GM19025 (cell line): ENCODE data around the gene SLC12A9.
A peak's percentile ranks its signal among the peaks of the same experiment; 100 is the strongest.
"Not testable (repeated sequence)": the region's sequence is repeated elsewhere in the genome, so short reads cannot be mapped to it uniquely, and the experiment has no call there.

Source experiments
- ATAC-seq: cut with Tn5 transposase; IDR thresholded peaks from one replicate; pipeline ENCODE4 v1.9.1; 2021; ENCODE audit warnings: mild to moderate bottlenecking, low read depth, moderate library complexity; ENCODE audit not compliant: unreplicated experiment

The SLC12A9 gene

DNA sequence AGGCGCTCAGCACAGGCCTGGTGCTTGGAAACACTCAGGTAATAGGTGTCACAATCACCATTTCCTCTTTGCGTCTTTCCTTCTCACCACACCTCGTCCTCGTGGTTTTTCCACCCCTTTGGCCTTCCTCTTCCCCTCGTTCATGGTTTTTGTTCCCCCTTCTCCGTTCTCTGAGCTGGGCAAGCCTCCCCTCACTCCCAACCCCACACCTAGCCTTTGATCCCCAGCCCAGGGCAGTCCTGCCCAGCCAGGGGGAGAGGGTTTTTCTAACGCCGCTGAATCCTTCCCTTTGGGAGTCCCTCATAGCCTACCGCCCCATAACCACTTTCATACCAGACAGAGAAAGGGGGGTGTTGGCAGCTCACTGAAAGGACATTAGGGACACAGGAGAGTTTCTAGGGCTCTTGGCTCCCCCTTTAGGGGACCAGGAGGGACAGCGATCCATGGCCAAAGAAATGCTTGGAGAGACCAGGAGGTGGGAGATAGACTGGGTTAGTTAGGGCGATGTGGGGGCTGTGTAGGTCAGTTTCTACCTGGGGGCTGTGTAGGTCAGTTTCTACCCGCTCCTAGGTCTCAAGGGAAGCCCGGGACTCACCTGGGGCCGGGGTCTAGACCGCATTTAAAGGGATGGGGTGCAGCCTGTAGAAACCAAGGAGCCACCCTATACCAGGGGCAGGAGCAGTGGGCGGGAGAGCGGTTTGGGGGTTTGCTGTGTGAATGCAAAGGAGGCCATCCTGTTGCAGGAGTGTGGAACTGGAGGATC, 26.6 kb upstream of the SLC12A9 start:
- no peak for ATAC-seq

DNA sequence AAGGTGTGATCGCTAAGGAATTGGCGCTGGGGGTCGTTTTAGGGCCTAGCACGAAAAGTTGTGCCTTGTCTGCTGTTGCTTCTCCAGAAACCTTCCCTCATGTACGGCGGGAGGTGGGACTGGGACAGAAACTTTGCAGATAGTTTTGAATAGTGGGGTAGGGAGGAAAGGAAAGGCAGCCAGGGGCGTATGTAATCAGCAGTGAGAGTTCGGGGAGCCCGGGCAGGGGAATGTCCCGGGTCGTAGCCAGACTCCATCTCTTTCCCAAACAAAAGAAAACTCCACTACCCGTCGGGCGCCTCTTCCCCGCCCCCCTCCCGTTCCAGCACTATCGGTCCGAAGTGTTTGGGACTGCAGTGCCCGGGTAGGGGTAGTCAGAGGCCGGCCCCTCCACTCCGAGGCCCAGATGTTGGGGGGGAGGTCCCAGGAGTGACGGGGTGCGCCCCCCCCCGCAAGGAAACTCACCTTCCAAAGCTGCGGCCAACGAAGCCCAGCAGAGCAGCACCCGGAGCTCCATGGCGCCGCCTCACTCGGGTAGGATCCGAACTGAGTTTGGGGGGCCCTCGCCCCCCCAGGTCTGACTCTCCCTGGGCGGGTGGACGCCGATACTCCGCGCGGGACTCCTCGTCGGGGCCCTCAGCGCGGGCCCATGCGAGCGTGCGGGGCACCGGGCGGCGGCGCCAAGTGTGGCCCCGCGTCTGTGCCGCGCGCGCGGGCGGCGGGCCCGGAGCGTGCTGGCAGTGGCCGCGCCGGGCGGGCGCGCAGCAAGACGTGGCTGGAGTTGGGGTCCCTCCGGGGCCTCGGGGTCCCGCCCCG, 25.8 kb upstream of the SLC12A9 start:
- no peak for ATAC-seq

DNA sequence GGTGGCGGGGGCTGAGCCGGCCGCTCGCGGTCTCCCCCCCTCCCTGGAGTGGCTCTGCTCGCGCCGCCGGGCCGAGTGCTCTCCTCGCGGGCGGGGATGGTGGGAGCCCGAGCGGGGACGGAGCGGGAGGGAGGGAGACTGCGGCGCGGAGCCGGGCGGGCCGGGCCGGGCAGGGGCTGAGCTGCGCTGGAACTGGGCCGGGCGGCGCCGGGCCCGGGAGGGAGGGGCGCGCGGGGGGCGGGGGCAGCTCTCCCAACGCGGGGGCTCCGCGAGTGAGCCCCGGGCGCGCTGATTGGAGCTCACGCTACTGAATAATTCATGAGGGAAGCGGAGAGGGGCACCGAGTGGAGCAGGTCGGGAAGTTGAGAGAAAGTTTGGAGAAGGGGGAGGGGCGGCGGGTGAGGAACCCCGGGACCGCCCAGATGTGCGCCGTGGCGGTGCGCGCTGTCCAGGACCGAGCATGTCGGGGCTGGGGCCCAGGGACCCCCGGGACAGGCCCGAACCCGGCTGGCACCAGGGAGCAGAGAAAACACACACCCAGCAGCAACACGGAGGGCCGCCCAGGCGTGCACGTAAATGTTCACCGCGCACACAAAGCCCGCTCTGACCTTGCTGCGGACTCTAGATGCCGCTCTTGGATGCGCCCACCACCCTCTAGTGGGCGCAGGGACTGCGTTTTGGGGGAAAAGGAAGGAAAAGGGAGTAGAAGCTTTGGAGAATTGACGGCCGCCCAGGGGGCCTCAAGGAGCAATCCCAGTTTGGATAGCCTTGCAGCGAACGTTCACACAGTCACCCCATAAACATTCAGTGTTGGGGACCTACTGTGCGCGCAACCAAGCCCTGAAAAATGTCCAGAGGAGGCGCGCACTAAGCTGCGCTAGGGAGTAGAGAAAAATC, 24.9 kb upstream of the SLC12A9 start, which contains the start of gene EPHB4:
Gene EPHB4, minus strand, starts transcription at position 194 of the 897 bp plus-strand sequence. CDS start 493 bp downstream, outside the sequence.
- no peak for ATAC-seq

DNA sequence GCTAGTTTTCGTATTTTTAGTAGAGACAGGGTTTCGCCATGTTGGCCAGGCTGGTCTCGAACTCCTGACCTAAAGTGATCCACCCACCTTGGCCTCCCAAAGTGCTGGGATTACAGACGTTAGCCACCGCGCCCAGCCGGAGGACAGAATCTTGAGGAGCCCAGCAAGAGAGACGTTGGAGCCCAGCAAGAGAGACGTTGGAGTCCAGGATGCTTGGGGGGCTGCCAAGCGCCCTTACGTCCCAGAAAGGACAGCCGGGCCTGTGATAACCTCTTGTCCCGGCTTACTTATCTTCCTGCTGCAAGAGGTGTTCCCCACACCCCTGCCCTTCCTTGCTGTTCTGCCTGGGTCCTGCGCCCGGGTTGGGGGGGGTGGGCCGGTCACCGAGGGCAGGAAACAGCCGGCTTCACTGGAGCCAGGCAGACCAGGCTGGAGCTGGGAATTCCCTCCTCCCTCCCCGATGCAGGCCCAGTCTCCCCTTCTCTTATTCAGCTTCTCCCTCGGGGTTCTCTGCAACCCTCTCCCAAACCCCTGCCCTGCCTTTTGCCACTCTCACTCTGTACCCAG, 23.3 kb upstream of the SLC12A9 start:
- no peak for ATAC-seq

DNA sequence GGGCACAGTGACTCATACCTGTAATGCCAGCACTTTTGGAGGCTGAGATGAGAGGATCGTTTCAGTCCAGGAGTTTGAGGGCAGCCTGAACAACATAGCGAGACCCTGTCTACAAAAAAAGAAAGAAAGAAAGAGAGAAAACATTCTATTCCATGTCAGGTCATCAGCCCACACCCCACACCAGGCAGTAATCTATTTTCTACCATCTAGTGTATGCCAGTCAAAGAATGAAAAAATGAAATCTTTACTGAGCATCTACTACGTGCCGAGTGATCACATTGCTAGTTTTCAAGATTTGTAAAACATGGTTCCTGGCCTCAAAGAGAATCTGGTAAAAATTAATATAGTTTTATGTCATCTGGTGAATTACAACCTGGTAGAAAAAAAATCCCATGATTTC, 22.1 kb upstream of the SLC12A9 start:
- no peak for ATAC-seq

DNA sequence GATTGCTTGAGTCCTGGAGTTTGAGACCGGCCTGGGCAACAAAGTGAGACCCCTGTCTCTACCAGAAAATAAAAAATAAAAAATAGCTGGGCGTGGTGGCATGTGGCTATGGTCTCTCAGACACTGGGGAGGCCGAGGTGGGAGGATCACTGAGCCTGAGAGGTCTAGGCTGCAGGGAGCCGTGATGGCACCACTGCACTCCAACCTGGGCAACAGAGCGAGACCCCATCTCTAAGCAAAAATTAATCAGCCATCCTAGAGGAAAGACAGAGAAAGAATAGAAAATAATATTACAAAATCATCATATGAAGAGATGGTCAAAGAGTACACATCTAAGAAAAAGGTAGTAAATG, 20.3 kb upstream of the SLC12A9 start:
- ATAC-seq = no peak

DNA sequence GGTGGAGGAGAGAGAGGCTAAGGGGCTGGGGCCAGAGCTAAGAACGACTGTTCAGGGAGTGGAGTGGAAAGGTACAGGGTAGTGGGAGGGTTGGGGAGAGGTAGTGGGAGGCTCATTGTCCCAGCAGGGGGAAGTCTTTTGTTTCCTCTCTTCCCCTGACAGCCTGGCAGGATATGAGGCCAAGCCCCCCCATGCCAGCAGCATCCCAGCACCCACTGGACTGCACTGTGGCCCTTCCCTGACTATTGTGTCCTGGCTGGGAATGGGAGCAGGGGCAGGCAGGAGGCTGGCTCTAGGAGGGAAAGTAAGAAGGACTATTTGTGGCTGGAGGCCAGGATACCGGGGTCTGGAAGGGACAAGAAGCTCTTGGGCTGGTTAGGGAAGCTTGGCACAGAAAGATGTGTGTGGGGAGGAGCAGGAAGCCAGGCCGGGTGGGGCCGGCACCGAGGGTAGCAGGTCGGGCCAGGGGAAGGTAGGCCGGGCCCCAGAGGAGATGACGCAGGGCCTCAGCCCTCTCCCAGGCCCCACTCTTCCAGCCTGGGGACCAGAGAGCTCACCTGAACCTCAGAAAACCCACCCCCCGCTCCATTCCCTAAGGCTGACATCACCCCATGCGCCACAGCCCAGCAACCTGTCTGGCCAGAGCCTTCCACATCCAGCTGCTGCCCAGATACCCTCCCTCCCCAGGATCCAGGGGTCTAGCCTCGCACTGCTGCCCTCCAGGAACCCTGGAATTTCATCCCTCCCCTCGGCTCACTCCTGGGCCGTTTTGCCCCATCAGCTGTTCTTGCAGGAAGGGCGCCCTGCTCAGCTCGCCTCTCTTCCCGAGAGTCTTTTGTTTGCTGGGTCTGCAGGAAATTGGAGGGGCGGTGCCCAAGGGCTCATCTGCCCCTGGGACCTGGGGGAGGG, 16.4 kb upstream of the SLC12A9 start:
- ATAC-seq = no peak

DNA sequence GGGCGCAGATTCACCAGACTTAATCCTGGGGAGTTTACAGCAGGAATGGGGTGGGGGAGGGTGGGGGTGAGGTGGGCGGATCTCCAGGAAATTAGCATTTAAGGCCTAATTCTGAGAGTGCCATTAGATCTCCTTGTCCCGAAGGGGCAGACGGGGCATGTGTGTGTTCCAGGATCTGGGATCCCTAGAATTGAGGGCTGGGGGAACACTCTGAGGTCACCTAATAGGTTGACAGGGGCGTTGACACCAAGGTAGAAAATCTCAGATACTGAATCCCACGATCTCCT, 15.8 kb upstream of the SLC12A9 start:
- ATAC-seq = no peak

DNA sequence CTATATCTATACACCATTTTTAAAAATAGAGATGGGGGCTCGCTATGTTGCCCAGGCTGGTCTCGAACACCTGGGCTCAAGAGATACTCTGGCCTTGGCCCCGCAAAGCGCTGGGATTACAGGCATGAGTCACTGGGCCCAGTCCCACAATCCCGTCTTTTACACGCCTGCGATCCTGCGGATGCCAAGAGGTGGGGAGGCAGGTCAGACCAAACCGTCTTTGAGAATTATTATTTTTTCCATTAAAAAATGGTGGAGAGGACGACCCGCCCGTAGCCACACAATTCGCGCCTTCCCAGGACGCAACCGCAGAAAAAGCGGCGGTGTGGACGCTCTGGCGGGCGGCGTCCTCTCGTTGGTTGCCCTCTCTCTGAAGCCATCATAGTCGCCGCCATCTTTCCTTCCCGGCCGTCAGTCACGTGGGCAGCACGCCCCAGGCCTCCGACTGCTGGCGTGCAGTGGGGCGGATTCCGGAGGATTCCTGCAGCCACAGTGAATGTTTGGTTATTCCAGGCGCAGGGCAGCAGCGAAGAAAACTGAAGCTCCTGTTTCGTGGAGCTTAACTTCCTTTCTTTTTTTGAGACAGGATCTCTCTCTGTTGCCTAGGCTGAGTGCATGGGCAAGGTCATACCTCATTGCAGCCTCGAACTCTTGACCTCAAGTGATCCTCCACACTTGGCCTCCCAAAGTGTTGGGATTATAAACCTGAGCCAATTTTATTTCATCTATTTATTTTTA, 15.2 kb upstream of the SLC12A9 start:
- peak; percentile 86 for ATAC-seq

DNA sequence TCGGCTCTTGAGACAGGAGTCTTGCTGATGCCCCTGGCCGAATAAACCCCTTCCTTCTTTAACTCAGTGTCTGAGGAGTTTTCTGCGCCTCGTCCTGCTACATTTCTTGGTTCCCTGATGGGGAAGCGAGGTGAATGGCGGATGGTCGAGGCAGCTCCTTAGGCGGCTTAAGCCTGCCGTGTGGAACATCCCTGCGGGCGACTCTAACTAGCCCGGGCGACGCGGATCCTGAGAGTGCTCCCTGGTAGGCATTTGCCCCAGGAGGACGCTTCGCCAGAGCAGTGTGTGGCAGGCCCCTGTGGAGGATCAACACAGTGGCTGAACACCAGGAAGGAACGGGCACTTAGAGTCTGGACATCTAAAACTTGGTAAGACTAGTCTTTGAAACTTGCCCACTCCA, 13.2 kb upstream of the SLC12A9 start:
- no peak for ATAC-seq

DNA sequence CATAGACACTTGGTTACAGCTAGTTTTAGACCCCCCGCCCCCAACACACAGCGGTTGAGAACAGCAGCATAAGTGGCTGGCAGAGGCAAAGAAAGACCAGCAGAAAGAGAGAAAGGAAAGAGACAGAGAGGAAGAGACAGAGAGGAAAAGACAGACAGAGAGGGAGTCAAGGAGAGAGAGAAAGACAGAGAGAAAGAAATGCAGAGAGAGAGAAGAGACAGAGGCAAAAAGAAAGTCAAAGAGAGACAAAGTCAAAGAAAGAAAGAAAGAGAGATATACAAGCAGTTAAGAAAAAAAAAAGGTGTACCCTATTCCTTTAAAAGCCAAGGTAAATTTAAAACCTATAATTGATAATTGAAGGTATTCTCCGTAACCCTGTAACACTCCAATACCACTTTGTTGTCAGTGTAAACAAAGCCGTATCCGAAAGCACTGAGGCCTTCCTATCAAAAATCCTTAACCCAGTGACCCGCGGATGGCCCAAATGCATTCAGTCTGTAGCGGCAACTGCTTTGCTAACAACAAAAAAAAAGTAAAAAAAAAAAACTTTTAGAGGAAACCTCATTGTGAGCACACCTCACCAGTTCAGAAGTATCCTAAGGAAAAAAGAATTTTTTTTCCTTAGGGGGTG, 11.9 kb upstream of the SLC12A9 start:
- no peak for ATAC-seq

DNA sequence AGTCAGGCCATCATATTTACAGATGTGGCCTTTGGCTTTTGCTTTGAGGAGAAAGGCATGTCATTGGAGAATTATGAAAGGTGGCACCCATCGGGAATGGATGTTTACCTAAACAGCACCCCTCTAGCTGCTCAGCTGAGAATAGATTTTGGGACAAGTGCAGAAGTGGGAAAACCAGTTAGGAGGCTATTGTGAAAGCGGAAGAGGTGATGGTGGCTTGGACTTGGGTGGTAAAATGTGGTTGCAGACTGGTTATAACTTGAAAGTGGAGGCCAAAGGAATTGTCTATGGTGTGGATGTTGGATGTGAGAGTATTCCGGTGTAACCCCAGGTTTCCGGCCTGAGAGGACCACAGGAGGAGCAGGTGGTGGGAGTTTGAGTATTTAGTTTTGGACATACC, 5.2 kb upstream of the SLC12A9 start:
- ATAC-seq = no peak

DNA sequence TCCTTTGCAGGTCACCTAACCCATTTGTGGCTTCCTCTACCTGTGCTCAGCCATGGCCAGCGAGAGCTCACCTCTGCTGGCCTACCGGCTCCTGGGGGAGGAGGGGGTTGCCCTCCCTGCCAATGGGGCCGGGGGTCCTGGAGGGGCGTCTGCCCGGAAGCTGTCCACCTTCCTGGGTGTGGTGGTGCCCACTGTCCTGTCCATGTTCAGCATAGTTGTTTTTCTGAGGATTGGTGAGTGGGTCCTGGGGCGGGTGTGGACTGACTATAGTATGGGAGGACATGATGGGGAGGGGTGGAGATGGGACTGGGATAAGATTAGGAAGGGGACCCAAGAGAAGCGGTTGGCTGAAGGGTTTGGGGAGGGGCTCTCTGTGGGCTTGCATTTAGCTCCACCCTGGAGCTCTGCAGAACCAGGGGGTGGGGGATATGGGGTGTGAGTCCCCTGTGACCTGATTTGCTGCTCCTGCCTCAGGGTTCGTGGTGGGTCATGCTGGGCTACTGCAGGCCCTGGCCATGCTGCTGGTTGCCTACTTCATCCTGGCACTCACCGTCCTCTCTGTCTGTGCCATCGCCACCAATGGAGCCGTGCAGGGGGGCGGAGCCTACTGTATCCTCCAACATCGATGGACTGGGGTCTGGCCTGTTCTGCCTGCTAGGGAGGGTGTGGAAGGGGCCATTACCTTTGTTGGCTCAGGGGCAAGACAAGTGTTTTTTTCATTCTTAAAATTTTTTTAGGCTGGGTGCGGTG, 1.8 kb downstream of the SLC12A9 start:
- no peak for ATAC-seq

DNA sequence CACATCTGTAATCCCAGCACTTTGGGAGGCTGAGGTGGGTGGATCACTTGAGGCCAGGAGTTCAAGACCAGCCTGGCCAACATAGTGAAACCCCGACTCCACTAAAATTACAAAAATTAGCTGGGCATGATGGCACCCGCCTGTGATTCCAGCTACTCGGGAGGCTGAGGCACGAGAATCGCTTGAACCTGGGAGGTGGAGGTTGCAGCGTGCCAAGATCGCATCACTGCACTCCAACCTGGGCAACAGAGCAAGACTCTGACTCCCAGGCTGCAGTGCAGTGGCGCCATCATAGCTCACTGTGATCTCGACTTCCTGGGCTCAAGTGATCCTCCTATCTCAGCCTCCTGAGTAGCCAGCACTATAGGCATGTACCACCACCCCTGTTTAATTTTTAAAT, 2.4 kb downstream of the SLC12A9 start:
- ATAC-seq = not testable (repeated sequence)

DNA sequence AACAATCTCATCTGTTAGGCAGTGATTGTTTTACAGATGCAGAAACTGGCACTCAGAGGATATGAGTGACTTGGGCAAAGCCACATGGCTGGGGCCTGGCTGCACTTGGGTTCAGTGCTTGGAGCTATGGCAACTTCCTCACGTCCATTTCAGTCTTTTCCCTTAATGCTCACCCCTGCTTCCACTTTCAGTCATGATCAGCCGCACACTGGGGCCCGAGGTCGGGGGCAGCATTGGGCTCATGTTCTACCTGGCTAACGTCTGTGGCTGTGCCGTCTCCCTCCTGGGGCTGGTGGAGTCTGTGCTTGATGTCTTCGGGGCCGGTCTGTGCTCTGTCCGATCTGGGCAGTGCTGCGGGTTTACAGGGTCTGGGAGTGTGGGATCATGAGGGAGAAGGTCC, 3.0 kb downstream of the SLC12A9 start:
- ATAC-seq = no peak

DNA sequence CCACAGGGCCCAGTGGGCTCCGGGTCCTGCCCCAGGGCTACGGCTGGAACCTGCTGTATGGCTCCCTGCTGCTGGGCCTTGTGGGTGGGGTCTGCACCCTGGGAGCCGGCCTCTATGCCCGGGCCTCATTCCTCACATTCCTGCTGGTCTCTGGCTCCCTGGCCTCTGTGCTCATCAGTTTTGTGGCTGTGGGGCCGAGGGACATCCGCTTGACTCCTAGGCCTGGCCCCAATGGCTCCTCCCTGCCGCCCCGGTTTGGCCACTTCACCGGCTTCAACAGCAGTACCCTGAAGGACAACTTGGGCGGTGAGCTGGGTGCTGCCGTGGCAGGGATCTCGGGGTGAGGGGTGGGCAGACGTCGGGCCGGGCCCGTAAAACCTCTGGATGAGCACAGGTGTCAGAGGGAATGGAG, 4.4 kb downstream of the SLC12A9 start:
- no peak for ATAC-seq

DNA sequence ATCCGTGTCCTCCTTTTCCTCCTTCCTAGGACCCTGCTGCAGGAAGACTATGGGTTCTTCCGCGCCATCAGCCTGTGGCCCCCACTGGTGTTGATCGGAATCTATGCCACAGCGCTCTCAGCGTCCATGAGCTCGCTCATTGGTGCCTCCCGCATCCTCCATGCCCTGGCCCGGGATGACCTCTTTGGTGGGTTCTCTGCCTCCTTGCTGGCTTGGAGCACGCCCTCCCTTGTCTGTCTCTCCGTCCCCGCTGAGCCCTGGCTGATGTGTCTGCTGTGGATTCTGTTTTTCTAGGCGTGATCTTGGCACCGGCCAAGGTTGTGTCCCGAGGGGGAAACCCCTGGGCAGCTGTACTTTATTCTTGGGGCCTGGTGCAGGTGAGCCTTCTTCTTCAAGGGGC, 7.3 kb downstream of the SLC12A9 start:
- no peak for ATAC-seq
